NOMO-1 treated with DMSO at 0.1 percent for 48 hours (cell line): ENCODE data around the gene GOLGA6B.
"Not testable (repeated sequence)": the region's sequence is repeated elsewhere in the genome, so short reads cannot be mapped to it uniquely, and the experiment has no call there.

Source experiments
- DNase-seq: peaks from one replicate; lab custom pipeline; 2025; ENCODE audit not compliant: unreplicated experiment; lab: John Stamatoyannopoulos, UW

GOLGA6B gene

GRCh38 chr15:72654397-72654796 lies at the start of gene GOLGA6B:
Gene GOLGA6B, plus strand, starts transcription at chr15:72654697. Its CDS starts 41 bp downstream, at chr15:72654738.
- DNase-seq = not testable (repeated sequence)

DNA sequence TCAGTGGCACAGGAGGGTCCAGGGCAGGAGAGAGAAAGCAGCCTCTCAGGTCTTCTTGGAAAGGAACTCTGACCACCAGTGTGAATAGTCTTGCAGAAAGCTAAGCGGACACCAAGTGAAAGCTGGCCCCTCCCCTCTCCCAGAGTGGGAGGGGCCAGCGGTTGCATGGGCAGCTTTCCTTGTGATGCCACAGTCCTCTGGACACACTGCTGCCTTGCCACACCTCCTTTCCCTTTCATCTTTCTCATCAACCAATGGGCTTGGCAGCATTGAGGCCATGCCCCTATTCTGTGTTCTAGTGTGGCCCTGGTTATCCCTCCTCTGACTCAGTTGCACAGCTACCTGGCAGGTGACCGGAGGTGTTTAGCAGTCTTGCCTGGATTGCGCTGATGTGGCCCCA lies 49.7 kb upstream of the GOLGA6B start:
- DNase-seq = no peak

- not testable (repeated sequence) for DNase-seq
Measured at GRCh38 chr15:72608084-72608483, 46.4 kb upstream of the GOLGA6B start.

GRCh38 chr15:72609862-72610261 lies 44.6 kb upstream of the GOLGA6B start:
- no peak for DNase-seq

DNA sequence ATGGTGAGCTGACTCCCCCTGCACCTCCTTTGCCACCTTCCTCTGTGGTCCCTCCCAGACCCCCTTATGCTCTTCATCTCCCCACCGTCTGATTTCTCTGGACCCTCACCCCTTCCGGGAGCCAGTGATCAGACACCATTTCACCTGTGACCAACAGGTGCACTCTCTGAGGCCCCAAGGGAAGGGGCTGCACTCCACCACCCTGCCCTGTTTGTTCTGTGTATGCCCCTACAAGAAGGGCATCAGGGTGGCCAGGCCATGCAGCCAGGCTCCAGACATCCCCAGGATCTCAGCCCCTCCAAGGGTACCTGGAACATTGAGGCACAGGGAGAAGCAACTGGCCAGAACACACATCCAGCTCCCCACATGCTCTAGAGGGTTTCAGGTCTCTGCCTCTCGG lies 42.2 kb upstream of the GOLGA6B start:
- DNase-seq = not testable (repeated sequence)

DNA sequence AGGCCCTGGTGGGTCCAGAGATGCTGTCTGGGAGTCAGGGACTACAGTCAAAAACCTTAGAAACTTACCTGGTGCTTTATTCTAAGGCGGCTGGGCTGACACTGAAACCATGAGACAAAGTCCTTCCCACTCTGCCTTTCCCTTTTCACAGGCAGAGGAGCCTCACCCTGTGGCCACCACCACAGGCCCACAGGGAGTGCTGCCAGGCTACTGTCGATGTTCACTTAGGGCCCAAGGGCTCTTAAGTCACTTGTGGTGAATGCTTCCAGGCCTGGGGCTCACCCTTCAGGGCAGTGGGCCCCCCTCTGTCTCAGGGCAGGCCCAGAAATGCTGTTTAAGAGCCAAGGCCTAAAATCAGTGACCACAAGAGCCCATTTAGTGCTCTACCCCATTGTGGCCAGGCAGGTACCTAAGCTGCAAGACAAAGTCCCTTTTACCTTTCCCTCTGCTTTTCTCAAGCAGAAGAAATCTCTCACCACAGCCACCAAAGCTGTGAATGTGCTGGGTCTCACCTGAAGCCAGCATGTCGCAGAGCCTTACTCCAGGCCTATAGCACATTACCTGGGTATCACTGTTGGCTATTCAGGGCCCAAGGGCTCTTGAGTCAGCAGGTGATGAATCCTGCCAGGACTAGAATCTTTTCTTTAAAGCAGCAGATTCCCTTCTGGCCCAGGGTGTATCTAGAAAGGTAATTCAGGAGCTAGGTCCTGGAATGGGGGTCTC lies 39.5 kb upstream of the GOLGA6B start:
- no peak for DNase-seq

- not testable (repeated sequence) for DNase-seq
Measured at GRCh38 chr15:72615533-72616233, 38.8 kb upstream of the GOLGA6B start.

DNA sequence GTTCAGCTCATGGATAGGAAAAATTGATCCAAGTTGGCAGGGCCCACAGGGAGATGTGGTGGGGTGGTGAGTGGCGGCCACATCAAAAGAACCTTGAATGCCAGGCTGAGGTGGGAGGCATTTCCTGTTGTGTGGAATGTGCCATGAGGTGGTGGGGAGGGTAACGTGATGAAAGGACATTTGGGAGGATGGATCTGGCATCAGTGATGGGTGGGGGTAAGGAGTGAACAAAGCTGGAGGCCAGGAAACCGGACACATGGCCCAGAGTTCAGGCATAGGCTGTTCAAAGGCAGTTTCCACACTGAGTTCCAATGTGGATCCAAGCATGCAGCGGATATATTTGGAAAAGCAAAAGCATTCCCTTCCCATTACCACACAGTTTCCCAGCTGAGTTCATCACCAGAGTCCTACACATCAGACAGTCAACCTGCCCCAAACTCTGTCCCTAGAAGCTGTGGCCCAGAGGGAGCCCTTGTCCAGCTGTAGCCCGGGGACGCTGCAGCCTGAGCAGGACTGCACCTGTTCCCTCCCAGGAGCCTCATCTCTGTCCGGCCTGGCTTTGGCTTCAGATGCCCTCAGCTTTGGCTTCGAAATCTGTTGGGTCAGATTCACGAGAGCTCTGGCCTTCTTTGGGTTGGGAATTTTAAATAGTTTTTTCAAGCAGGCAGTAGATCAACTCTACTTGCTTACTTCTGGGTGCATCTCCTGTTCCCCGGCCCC lies 37.8 kb upstream of the GOLGA6B start:
- DNase-seq = no peak

GRCh38 chr15:72623854-72624253 lies 30.6 kb upstream of the GOLGA6B start:
- DNase-seq = not testable (repeated sequence)

- not testable (repeated sequence) for DNase-seq
Measured at GRCh38 chr15:72626153-72626552, 28.3 kb upstream of the GOLGA6B start.

- DNase-seq = not testable (repeated sequence)
Measured at GRCh38 chr15:72628249-72629067, 26.0 kb upstream of the GOLGA6B start.

- not testable (repeated sequence) for DNase-seq
Measured at GRCh38 chr15:72629068-72629570, 25.4 kb upstream of the GOLGA6B start.

GRCh38 chr15:72636519-72637282 lies 17.8 kb upstream of the GOLGA6B start:
- not testable (repeated sequence) for DNase-seq

GRCh38 chr15:72639759-72640483 lies 14.6 kb upstream of the GOLGA6B start:
- DNase-seq = not testable (repeated sequence)

DNA sequence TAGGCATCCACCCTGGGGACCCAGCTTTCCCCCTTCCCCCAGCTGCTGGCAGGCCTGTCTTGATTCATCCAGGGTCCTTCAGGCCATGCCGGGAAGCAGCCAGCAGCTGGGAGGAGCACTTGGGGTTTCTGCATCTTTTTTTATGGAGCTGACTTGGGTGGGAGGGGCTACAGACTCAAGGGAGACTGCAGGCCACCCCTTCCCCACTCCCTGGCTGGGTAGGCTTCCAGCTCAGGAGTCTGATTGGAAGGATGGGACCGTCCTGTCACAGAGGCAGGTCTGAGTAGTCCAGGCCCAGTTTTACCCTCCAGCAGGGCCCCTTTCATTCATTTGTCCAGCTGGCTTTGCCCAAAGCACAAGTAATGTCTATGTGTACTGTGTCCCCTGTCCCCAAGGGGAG lies 12.2 kb upstream of the GOLGA6B start:
- DNase-seq = not testable (repeated sequence)

- not testable (repeated sequence) for DNase-seq
Measured at GRCh38 chr15:72648631-72649253, 5.8 kb upstream of the GOLGA6B start.

DNA sequence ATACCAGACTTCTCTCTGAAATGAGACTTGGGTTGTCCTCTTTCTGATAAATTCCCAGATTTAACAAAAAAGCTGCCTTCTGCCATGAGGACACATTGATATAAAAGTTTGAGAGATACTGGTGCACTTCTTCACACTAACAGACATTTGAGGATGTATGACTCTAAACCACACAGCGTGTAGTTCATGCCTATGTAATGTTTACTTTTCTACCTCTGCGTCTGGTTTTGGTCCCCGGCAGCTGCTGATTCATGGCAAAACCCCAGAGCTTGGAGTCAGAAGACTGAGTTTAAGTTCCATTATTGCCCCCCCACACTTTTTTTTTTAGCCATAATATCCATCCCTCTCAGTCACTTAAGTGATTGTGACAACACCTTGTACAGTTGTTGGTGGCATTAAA lies 1.5 kb downstream of the GOLGA6B start:
- DNase-seq = not testable (repeated sequence)

DNA sequence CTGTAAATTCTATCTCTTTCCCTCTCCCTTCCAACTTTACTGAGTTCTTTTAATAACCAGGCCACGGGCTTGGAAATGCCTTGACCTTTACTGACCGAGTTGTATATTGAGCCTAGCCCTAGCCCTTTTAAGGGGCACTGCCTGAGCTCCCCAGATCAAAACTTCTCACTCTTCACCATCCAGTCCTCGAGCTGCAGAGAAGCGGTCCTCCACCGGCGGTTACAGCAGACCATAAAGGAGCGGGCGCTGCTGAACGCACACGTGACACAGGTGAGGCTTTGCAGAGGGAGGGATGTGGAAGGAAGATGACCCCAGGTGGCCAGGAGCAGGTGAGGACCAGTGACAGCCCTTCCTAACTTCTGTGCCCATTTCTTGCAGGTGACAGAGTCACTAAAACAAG lies 6.6 kb downstream of the GOLGA6B start:
- DNase-seq = not testable (repeated sequence)

GRCh38 chr15:72663931-72664330 lies 9.4 kb downstream of the GOLGA6B start:
- DNase-seq = not testable (repeated sequence)
